ENCODE data around the gene RCBTB1. TPM values are rescaled to one million over a fixed set of nuclear protein-coding genes. Genes with fewer than 3 reads are reported as not detected.

Gene RCBTB1
- total RNA-seq, 1 donor from 2014 or later = 24.2 TPM

GRCh38 chr13:49629196-49629938 is 44.0 kb upstream of the RCBTB1 start:
- TF ChIP-seq, protein P1, sequence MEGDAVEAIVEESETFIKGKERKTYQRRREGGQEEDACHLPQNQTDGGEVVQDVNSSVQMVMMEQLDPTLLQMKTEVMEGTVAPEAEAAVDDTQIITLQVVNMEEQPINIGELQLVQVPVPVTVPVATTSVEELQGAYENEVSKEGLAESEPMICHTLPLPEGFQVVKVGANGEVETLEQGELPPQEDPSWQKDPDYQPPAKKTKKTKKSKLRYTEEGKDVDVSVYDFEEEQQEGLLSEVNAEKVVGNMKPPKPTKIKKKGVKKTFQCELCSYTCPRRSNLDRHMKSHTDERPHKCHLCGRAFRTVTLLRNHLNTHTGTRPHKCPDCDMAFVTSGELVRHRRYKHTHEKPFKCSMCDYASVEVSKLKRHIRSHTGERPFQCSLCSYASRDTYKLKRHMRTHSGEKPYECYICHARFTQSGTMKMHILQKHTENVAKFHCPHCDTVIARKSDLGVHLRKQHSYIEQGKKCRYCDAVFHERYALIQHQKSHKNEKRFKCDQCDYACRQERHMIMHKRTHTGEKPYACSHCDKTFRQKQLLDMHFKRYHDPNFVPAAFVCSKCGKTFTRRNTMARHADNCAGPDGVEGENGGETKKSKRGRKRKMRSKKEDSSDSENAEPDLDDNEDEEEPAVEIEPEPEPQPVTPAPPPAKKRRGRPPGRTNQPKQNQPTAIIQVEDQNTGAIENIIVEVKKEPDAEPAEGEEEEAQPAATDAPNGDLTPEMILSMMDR (IDR thresholded peaks at IDR 0.05; ENCODE audit: unreplicated experiment) = no peak
- no peak overlapping the region for H3K4me3 Mint-ChIP-seq
- H3K27me3 Mint-ChIP-seq (ENCODE audit: low read depth) = no peaks in the 10 kb centered on the region
- no peak overlapping the region for H3K27ac Mint-ChIP-seq
- H3K36me3 Mint-ChIP-seq = no peaks in the 10 kb centered on the region
- peaks cover 8% of the 10 kb centered on the region for H3K4me1 Mint-ChIP-seq
- H3K9me3 Mint-ChIP-seq = no peaks in the 10 kb centered on the region
- DNase-seq (ENCODE audit: low spot score in 2 of 2, unreplicated experiment in 2 of 2) = no peak

GRCh38 chr13:49627831-49628652 is 42.7 kb upstream of the RCBTB1 start, which contains the start of gene ARL11:
Gene ARL11 (plus strand): TSS chr13:49628507. CDS start chr13:49630448, 1,941 bp downstream.
- H3K4me3 Mint-ChIP-seq = peak within 1 kb of the TSS; percentile 45
- H3K27me3 Mint-ChIP-seq (ENCODE audit: low read depth) = no peaks in the 10 kb centered on the region
- no peaks in the 10 kb centered on the region for H3K9me3 Mint-ChIP-seq
- H3K27ac Mint-ChIP-seq = no peak within 1 kb of the TSS
- no peak for DNase-seq (ENCODE audit: low spot score in 2 of 2, unreplicated experiment in 2 of 2)
- TF ChIP-seq, protein P1 (IDR thresholded peaks at IDR 0.05; ENCODE audit: unreplicated experiment) = no peak
- no peaks in the 10 kb centered on the region for H3K36me3 Mint-ChIP-seq
- H3K4me1 Mint-ChIP-seq = peaks cover 8% of the 10 kb centered on the region

DNA sequence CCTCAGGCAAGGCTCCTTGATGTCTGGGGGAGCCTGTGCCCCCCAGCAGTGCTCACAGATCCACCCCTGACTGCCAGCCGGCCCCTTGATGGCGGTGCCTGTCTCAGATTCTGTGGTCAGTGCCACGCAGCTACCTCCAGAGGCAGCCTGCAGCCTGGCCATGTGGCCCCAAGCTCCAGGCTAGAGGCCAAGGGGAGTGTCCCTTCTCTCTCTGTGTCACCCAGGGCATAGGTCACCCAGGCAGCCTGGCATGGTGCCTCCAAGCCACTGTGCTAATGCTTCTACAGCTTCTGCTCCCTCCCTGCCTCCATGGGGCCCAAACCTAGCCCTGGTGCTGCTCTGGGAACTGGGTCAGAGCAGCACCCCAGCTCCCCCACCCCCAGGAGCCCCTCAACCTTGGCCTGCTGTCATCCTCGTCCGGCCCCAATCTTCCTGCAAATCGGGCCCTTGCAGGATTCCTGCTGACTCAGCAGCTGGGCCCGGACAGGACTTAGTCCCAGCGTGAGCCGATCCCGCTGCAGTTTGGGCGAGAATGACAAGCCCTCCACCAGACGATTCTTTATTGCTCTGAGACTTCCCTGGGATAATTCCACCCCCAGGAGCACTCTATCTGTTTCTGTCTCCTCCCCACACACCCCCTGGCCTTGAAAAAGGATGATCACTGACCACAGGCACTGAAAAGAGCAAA is 40.2 kb upstream of the RCBTB1 start:
- TF ChIP-seq, protein P1 (IDR thresholded peaks at IDR 0.05; ENCODE audit: unreplicated experiment) = no peak
- H3K9me3 Mint-ChIP-seq = no peaks in the 10 kb centered on the region
- no peaks in the 10 kb centered on the region for H3K36me3 Mint-ChIP-seq
- H3K4me1 Mint-ChIP-seq = peaks cover 8% of the 10 kb centered on the region
- no peak for DNase-seq (ENCODE audit: low spot score in 2 of 2, unreplicated experiment in 2 of 2)
- no peak overlapping the region for H3K27ac Mint-ChIP-seq
- H3K27me3 Mint-ChIP-seq (ENCODE audit: low read depth) = no peaks in the 10 kb centered on the region
- H3K4me3 Mint-ChIP-seq = no peak overlapping the region

GRCh38 chr13:49624229-49624628 is 38.9 kb upstream of the RCBTB1 start:
- no peak for DNase-seq (ENCODE audit: low spot score in 2 of 2, unreplicated experiment in 2 of 2)
- no peaks in the 10 kb centered on the region for H3K36me3 Mint-ChIP-seq
- H3K4me3 Mint-ChIP-seq = no peak overlapping the region
- H3K27ac Mint-ChIP-seq = no peak overlapping the region
- TF ChIP-seq, protein P1 (IDR thresholded peaks at IDR 0.05; ENCODE audit: unreplicated experiment) = no peak
- peaks cover 8% of the 10 kb centered on the region for H3K4me1 Mint-ChIP-seq
- H3K27me3 Mint-ChIP-seq (ENCODE audit: low read depth) = no peaks in the 10 kb centered on the region
- no peaks in the 10 kb centered on the region for H3K9me3 Mint-ChIP-seq

DNA sequence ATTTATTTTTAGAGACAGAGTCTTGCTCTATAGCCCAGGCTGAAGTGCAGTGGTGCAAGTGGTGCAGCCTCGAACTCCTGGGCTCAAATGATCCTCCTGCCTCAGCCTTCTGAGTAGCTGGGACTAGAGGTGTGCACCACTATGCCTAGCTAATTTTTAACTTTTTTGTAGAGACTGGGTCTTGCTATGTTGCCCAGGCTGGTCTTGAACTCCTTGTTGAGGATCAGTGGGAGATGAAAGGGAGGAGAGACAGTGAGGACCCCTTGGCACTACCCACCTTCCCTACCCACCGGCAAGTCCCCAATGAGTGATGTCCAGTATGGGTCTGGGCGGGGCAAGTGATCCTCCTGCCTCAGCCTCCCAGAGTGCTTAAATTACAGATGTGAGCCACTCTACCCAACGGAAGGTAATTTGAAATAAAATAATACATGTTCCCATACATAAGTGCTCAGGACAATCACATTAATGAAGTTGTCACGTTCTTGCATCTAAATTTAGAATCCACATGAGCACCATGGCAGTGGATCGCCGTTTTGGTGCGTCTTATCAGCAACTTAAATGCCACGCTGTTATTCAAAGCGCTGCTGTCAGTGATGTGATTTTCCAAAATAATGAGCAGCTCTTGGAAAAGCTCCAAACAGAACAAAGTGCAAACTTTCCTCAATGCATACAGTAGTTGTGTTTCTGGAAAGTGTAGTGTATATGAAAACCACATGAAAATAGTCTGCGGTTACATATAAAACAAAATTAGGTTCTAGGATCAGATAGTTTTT is 37.0 kb upstream of the RCBTB1 start:
- H3K4me3 Mint-ChIP-seq = no peak overlapping the region

More for the DNA sequence above, 37.0 kb upstream of the RCBTB1 start:
- Mint-ChIP-seq H3K4me1 (peaks cover 7% of the 10 kb centered on the region), H3K27me3 (ENCODE audit: low read depth) (no peaks in the 10 kb centered on the region), H3K9me3 (no peaks in the 10 kb centered on the region), H3K36me3 (no peaks in the 10 kb centered on the region), H3K27ac (no peak overlapping the region)
- no peak for DNase-seq (ENCODE audit: low spot score in 2 of 2, unreplicated experiment in 2 of 2)
- TF ChIP-seq, protein P1 (IDR thresholded peaks at IDR 0.05; ENCODE audit: unreplicated experiment) = no peak
